Gastroesophageal sphincter (tissue), 4 donors: ENCODE data around the gene ABCC1. TPM values are rescaled to one million over a fixed set of nuclear protein-coding genes. Genes with fewer than 3 reads are reported as not detected.
"Not testable (repeated sequence)": the region's sequence is repeated elsewhere in the genome, so short reads cannot be mapped to it uniquely, and the experiment has no call there.

Source experiments
- ATAC-seq: fragments of 150-250 bp; one replicate; pipeline ENCODE4 v1.9.1; 2016; ENCODE audit warnings: mild to moderate bottlenecking, moderate library complexity
- H3K27ac ChIP-seq, 4 donors: fragments of 200-600 bp; sonication (generic) in 3 of 4; 1 replicate in 3 of 4; 2 replicates in 1 of 4; pipeline ENCODE4 v1.5.1; 2016 to 2019
- H3K27me3 ChIP-seq: fragments of 200-600 bp; sonication (generic); one replicate; pipeline ENCODE4 v1.5.1; 2019
- H3K36me3 ChIP-seq, 2 donors: fragments of 200-600 bp; sonication (generic); one replicate each; pipeline ENCODE4 v1.5.1; 2019; ENCODE audit warnings: control low read depth in 1 of 2
- H3K4me1 ChIP-seq, 3 donors: fragments of 200-600 bp; sonication (generic); 1 replicate in 2 of 3; 2 replicates in 1 of 3; pipeline ENCODE4 v1.5.1; 2016 to 2019; ENCODE audit warnings: control low read depth in 2 of 3
- H3K4me3 ChIP-seq, 2 donors: fragments of 200-600 bp; sonication (generic); one replicate each; pipeline ENCODE4 v1.5.1; 2019; ENCODE audit warnings: mild to moderate bottlenecking in 1 of 2, moderate library complexity in 1 of 2
- H3K9me3 ChIP-seq, 3 donors: fragments of 200-600 bp; sonication (generic); one replicate each; pipeline ENCODE4 v1.5.1; 2017 to 2019; ENCODE audit warnings: control low read depth in 2 of 3
- CTCF ChIP-seq, 4 experiments: fragments of 200-600 bp in 2 of 4; fragments of 450-650 bp in 2 of 4; sonication (generic) in 1 of 4; IDR thresholded peaks; one replicate each; pipeline ENCODE4 v1.5.1; 2017 to 2019; ENCODE audit warnings: antibody characterized with exemption in 4 of 4, mild to moderate bottlenecking in 2 of 4, moderate library complexity in 2 of 4
- EP300 ChIP-seq: sonication (generic); formaldehyde crosslinking; IDR thresholded peaks from one replicate; pipeline ENCODE4 v1.6.1; 2017; ENCODE audit warnings: antibody characterized with exemption, mild to moderate bottlenecking
- POLR2A ChIP-seq, 2 donors: fragments of 450-650 bp; IDR thresholded peaks; one replicate each; pipeline ENCODE4 v1.6.1; 2017; ENCODE audit warnings: antibody characterized with exemption in 2 of 2, mild to moderate bottlenecking in 2 of 2, moderate library complexity in 1 of 2
- POLR2AphosphoS5 ChIP-seq: sonication (generic); formaldehyde crosslinking; IDR thresholded peaks from one replicate; pipeline ENCODE4 v1.6.1; 2017; ENCODE audit warnings: antibody characterized with exemption
- WGBS, 2 donors: methylation state at CpG; one replicate each; pipeline ENCODE4 v1.1.5; 2018; ENCODE audit warnings: low coverage in 1 of 2; 5-methylcytosine and 5-hydroxymethylcytosine counted together
- total RNA-seq, 4 donors: library from RNA; depleted of rRNA; stranded (reverse); fragments of >200 nt; gene quantifications; one replicate each; pipeline ENCODE4 v1.1.0, GENCODE V29; 2016

Gene ABCC1
- total RNA-seq, 4 donors from 2014 or later, result 50.8 to 122 (median 63.1) TPM

GRCh38 chr16:16149710-16150116 is 200.3 kb downstream of the ABCC1 start:
- Histone ChIP-seq H3K4me1 (peaks cover 6 to 70% (median 17%) of the 10 kb centered on the region in 3 donors), H3K27ac (peak overlapping the region; percentile 56 to 88 (median 83)), H3K27me3 (no peaks in the 10 kb centered on the region), H3K9me3 (no peaks in the 10 kb centered on the region), H3K4me3 (no peak overlapping the region), H3K36me3 (peaks cover 0 to 19% of the 10 kb centered on the region in 2 donors)
- TF ChIP-seq EP300, result no peak
- TF ChIP-seq CTCF (IDR thresholded peaks at IDR 0.05), result no peak
- TF ChIP-seq POLR2AphosphoS5, result no peak
- TF ChIP-seq POLR2A (IDR thresholded peaks at IDR 0.05), result no peak
- WGBS, 2 donors, result 80 to 88% methylated on average over 1 to 6 of the region's 10 CpGs
- ATAC-seq, result peak; percentile 3

GRCh38 chr16:16150117-16150877 is 200.9 kb downstream of the ABCC1 start:
- WGBS, 2 donors, result 0 to 66% methylated on average over 1 to 8 of the region's 28 CpGs
- Histone ChIP-seq H3K27ac (peak overlapping the region; percentile 56 to 88 (median 83)), H3K36me3 (peaks cover 0 to 13% of the 10 kb centered on the region in 2 donors), H3K9me3 (no peaks in the 10 kb centered on the region), H3K4me1 (peaks cover 6 to 70% (median 17%) of the 10 kb centered on the region in 3 donors), H3K27me3 (no peaks in the 10 kb centered on the region), H3K4me3 (no peak overlapping the region)
- TF ChIP-seq POLR2AphosphoS5 (peak; percentile 74), POLR2A (IDR thresholded peaks at IDR 0.05) (no peak)
- ATAC-seq, result peak; percentile 89

- 73% methylated on average over 4 of the region's 4 CpGs; no CpG with 5 or more reads in 1 of the 2 donors for WGBS, 2 donors
- H3K4me1 ChIP-seq, result peaks cover 6 to 65% (median 17%) of the 10 kb centered on the region in 3 donors
- TF ChIP-seq EP300 (no peak), POLR2A (IDR thresholded peaks at IDR 0.05) (no peak), CTCF (IDR thresholded peaks at IDR 0.05) (no peak), POLR2AphosphoS5 (no peak)
- peak overlapping the region; percentile 35 to 88 (median 83) for H3K27ac ChIP-seq
- peaks cover 0 to 8% of the 10 kb centered on the region in 2 donors for H3K36me3 ChIP-seq
- H3K9me3 ChIP-seq, result no peaks in the 10 kb centered on the region
- no peak for ATAC-seq
- H3K27me3 ChIP-seq, result no peaks in the 10 kb centered on the region
- H3K4me3 ChIP-seq, result no peak overlapping the region
These were observed 201.4 kb downstream of the ABCC1 start for GRCh38 chr16:16150878-16151152.

- TF ChIP-seq POLR2AphosphoS5 (no peak), CTCF (IDR thresholded peaks at IDR 0.05) (no peak), EP300 (no peak), POLR2A (IDR thresholded peaks at IDR 0.05) (no peak)
- Histone ChIP-seq H3K36me3 (peaks cover 0 to 3% of the 10 kb centered on the region in 2 donors), H3K27ac (peak overlapping the region in 3 of 4 donors; percentile 64 to 84 (median 82)), H3K4me1 (peaks cover 6 to 60% (median 17%) of the 10 kb centered on the region in 3 donors), H3K9me3 (no peaks in the 10 kb centered on the region), H3K27me3 (no peaks in the 10 kb centered on the region), H3K4me3 (no peak overlapping the region)
- ATAC-seq, result no peak
- 38 to 51% methylated on average over 4 to 7 of the region's 8 CpGs for WGBS, 2 donors
These were observed 201.9 kb downstream of the ABCC1 start for GRCh38 chr16:16151315-16151714.

- peaks cover 6 to 43% (median 14%) of the 10 kb centered on the region in 3 donors for H3K4me1 ChIP-seq
- 84 to 89% methylated on average over 5 to 6 of the region's 12 CpGs for WGBS, 2 donors
- not testable (repeated sequence) for H3K9me3 ChIP-seq, H3K27me3 ChIP-seq, H3K4me3 ChIP-seq, ATAC-seq, H3K36me3 ChIP-seq, H3K27ac ChIP-seq
These were observed 203.6 kb downstream of the ABCC1 start for GRCh38 chr16:16153000-16153399.

- H3K4me3 ChIP-seq, result no peak overlapping the region
- no peaks in the 10 kb centered on the region for H3K27me3 ChIP-seq
- WGBS, 2 donors, result 13 to 78% methylated on average over 1 to 4 of the region's 18 CpGs
- H3K4me1 ChIP-seq, result peaks cover 6 to 29% (median 14%) of the 10 kb centered on the region in 3 donors
- H3K36me3 ChIP-seq, result no peaks in the 10 kb centered on the region
- no peak for TF ChIP-seq CTCF (IDR thresholded peaks at IDR 0.05)
- no peak for TF ChIP-seq EP300
- no peak for TF ChIP-seq POLR2AphosphoS5
- TF ChIP-seq POLR2A (IDR thresholded peaks at IDR 0.05), result no peak
- no peak for ATAC-seq
- peaks cover 0 to 9% (median 0%) of the 10 kb centered on the region in 3 donors for H3K9me3 ChIP-seq
- no peak overlapping the region for H3K27ac ChIP-seq
These were observed 205.0 kb downstream of the ABCC1 start for GRCh38 chr16:16154281-16154951.
